ENCODE measurements around the gene RSAD2. TPM values are rescaled to one million over a fixed set of nuclear protein-coding genes. Genes with fewer than 3 reads are reported as not detected.
A peak's percentile ranks its signal among the peaks of the same experiment; 100 is the strongest.

RSAD2 gene
- total RNA-seq, 1 experiment from 2014 or later: not detected

- intact Hi-C loops (cut with micrococcal nuclease; ENCODE audit: unreplicated experiment): no loop called here
- no TSS peak for BruUV-seq (replicated peaks)
These were observed 44.7 kb downstream of the RSAD2 start for GRCh38 chr2:6922201-6922656.

DNA sequence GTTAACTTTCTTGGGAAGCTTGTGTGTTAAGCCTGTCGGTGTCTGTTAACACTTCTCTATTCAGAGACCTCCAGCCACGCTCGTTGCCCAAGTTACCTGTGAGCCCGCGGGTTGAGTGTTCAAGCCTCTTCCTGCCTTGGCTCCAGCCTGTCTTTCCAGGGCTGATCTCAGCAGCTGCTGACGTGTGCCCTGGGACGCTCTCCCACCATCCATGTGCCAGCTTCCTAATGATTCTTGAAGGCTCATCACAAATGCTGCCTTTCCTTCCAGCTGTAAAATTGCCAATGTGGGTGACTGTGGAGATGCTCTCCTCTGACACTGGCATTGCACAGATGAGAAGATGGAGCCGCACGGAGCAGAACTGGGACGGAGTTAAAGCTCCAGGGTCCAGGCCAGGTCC lies 45.7 kb downstream of the RSAD2 start:
- intact Hi-C loops (cut with micrococcal nuclease; ENCODE audit: unreplicated experiment): no loop called here
- Histone ChIP-seq H3K4me2 (no peak overlapping the region), H3K9me3 (ENCODE audit: insufficient read depth, low read depth) (no peaks in the 10 kb centered on the region), H3K36me3 (ENCODE audit: low read depth) (no peaks in the 10 kb centered on the region), H4K20me1 (ENCODE audit: insufficient read depth) (no peaks in the 10 kb centered on the region), H3F3A (ENCODE audit: insufficient read depth, low read depth) (no peaks in the 10 kb centered on the region), H3K4me3 (no peak overlapping the region), H2AFZ (no peak overlapping the region), H3K9me2 (ENCODE audit: insufficient read depth) (no peaks in the 10 kb centered on the region), H3K27ac (no peak overlapping the region), H3K27me3 (ENCODE audit: insufficient read depth, low read depth) (no peaks in the 10 kb centered on the region), H3K4me1 (replicated peaks; ENCODE audit: insufficient read depth) (no peaks in the 10 kb centered on the region), H3K79me2 (ENCODE audit: low read depth) (no peaks in the 10 kb centered on the region)
- ChIA-PET POLR2A (ENCODE audit: unreplicated experiment) (no interaction called here), CTCF (no interaction called here)
- no peak for DNase-seq
- BruUV-seq (replicated peaks): no TSS peak
- TF ChIP-seq, protein P1, sequence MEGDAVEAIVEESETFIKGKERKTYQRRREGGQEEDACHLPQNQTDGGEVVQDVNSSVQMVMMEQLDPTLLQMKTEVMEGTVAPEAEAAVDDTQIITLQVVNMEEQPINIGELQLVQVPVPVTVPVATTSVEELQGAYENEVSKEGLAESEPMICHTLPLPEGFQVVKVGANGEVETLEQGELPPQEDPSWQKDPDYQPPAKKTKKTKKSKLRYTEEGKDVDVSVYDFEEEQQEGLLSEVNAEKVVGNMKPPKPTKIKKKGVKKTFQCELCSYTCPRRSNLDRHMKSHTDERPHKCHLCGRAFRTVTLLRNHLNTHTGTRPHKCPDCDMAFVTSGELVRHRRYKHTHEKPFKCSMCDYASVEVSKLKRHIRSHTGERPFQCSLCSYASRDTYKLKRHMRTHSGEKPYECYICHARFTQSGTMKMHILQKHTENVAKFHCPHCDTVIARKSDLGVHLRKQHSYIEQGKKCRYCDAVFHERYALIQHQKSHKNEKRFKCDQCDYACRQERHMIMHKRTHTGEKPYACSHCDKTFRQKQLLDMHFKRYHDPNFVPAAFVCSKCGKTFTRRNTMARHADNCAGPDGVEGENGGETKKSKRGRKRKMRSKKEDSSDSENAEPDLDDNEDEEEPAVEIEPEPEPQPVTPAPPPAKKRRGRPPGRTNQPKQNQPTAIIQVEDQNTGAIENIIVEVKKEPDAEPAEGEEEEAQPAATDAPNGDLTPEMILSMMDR (conservative IDR thresholded peaks at IDR 0.05): no peak
- TF ChIP-seq EZH2 (IDR thresholded peaks at IDR 0.05; ENCODE audit: low read depth): no peak

More at GRCh38 chr2:6922201-6922656, 44.7 kb downstream of the RSAD2 start:
- TF ChIP-seq, protein P1 (conservative IDR thresholded peaks at IDR 0.05): peak; percentile 51; the same call in 1 of the 2 replicates
- no peak for TF ChIP-seq EZH2 (IDR thresholded peaks at IDR 0.05; ENCODE audit: low read depth)
- no peaks in the 10 kb centered on the region for H3K27me3 ChIP-seq (ENCODE audit: insufficient read depth, low read depth)
- POLR2A ChIA-PET (ENCODE audit: unreplicated experiment): no interaction called here
- no peaks in the 10 kb centered on the region for H4K20me1 ChIP-seq (ENCODE audit: insufficient read depth)
- H3K36me3 ChIP-seq (ENCODE audit: low read depth): no peaks in the 10 kb centered on the region
- H3K9me2 ChIP-seq (ENCODE audit: insufficient read depth): no peaks in the 10 kb centered on the region
- no peaks in the 10 kb centered on the region for H3K79me2 ChIP-seq (ENCODE audit: low read depth)
- DNase-seq: peak; percentile 14 to 70
- H3K4me2 ChIP-seq: no peak overlapping the region
- H3K4me3 ChIP-seq: no peak overlapping the region
- no peak overlapping the region for H2AFZ ChIP-seq
- no peaks in the 10 kb centered on the region for H3K9me3 ChIP-seq (ENCODE audit: insufficient read depth, low read depth)
- no peaks in the 10 kb centered on the region for H3K4me1 ChIP-seq (replicated peaks; ENCODE audit: insufficient read depth)
- no peak overlapping the region for H3K27ac ChIP-seq
- CTCF ChIA-PET: interaction anchor here (0.5 to 0.6 kb wide), 2 partner anchors 91 to 158 kb away, joined by 4 to 6 read pairs; no protein-coding TSS in a partner anchor
- H3F3A ChIP-seq (ENCODE audit: insufficient read depth, low read depth): no peaks in the 10 kb centered on the region

- no peaks in the 10 kb centered on the region for H3K36me3 ChIP-seq (ENCODE audit: low read depth)
- H2AFZ ChIP-seq: no peak overlapping the region
- H3F3A ChIP-seq (ENCODE audit: insufficient read depth, low read depth): no peaks in the 10 kb centered on the region
- DNase-seq: no peak
- H3K27me3 ChIP-seq (ENCODE audit: insufficient read depth, low read depth): no peaks in the 10 kb centered on the region
- no peak overlapping the region for H3K4me2 ChIP-seq
- BruUV-seq (replicated peaks): no TSS peak
- H3K79me2 ChIP-seq (ENCODE audit: low read depth): no peaks in the 10 kb centered on the region
- TF ChIP-seq, protein P1 (conservative IDR thresholded peaks at IDR 0.05): no peak
- TF ChIP-seq EZH2 (IDR thresholded peaks at IDR 0.05; ENCODE audit: low read depth): no peak
- ChIA-PET POLR2A (ENCODE audit: unreplicated experiment) (no interaction called here), CTCF (no interaction called here)
- no peaks in the 10 kb centered on the region for H3K9me2 ChIP-seq (ENCODE audit: insufficient read depth)
- no peak overlapping the region for H3K4me3 ChIP-seq
- no peaks in the 10 kb centered on the region for H3K4me1 ChIP-seq (replicated peaks; ENCODE audit: insufficient read depth)
- no peaks in the 10 kb centered on the region for H4K20me1 ChIP-seq (ENCODE audit: insufficient read depth)
- intact Hi-C loops (cut with micrococcal nuclease; ENCODE audit: unreplicated experiment): no loop called here
- no peak overlapping the region for H3K27ac ChIP-seq
- H3K9me3 ChIP-seq (ENCODE audit: insufficient read depth, low read depth): no peaks in the 10 kb centered on the region
These were observed 46.7 kb downstream of the RSAD2 start for GRCh38 chr2:6924101-6924923.

All from PC-9 (cell line).